ENCODE results near the gene MAGEA9B.

GRCh38 chrX:149571770-149572169 is 15.5 kb downstream of the MAGEA9B start:
- TF ChIP-seq CTCF (IDR thresholded peaks at IDR 0.05) (no peak), POLR2A (IDR thresholded peaks at IDR 0.05) (no peak)
